Measurements from ENCODE around the gene TLE7. TPM values are rescaled to one million over a fixed set of nuclear protein-coding genes. Genes with fewer than 3 reads are reported as not detected.

The TLE7 gene
- total and polyA plus RNA-seq, 2 donors: not detected

DNA sequence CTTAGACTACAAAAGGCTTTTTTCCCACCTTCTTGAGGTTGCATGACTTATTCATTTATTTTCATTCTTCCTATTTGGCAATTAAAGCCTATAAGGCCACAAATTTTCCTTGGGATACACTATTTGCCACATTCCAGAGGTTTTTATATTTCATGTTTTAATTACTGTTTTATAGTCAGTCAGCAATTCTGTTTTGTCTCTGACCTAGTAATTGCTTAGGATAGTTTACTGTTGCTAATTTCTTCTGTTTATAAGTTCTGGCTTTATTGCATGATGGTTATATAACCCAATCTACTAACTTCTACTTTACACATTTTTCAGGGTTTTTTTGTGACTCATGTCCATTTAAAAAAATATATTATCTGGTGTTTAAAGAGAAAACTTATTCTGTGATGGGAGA, 17.7 kb upstream of the TLE7 start:
- no peak overlapping the region for H3K4me3 ChIP-seq (ENCODE audit: low read length in 2 of 2)
- peaks cover 0 to 3% of the 10 kb centered on the region in 2 donors for H3K4me1 ChIP-seq (ENCODE audit: control insufficient read depth in 2 of 2, insufficient read depth in 2 of 2, low read length in 2 of 2)
- H3K27me3 ChIP-seq (ENCODE audit: control insufficient read depth in 2 of 2, insufficient read depth in 1 of 2, low read length in 1 of 2): no peaks in the 10 kb centered on the region
- H3K9me3 ChIP-seq (ENCODE audit: control insufficient read depth in 2 of 2, insufficient read depth in 1 of 2, low read length in 1 of 2): no peaks in the 10 kb centered on the region
- no peak for DNase-seq (ENCODE audit: low read depth in 6 of 9, low spot score in 9 of 9)
- H3K36me3 ChIP-seq (ENCODE audit: control insufficient read depth in 2 of 2, insufficient read depth in 2 of 2, low read length in 1 of 2): peaks cover 0 to 5% of the 10 kb centered on the region in 2 donors
- no peak overlapping the region for H3K27ac ChIP-seq (ENCODE audit: low read depth in 1 of 2, low read length in 1 of 2)

DNA sequence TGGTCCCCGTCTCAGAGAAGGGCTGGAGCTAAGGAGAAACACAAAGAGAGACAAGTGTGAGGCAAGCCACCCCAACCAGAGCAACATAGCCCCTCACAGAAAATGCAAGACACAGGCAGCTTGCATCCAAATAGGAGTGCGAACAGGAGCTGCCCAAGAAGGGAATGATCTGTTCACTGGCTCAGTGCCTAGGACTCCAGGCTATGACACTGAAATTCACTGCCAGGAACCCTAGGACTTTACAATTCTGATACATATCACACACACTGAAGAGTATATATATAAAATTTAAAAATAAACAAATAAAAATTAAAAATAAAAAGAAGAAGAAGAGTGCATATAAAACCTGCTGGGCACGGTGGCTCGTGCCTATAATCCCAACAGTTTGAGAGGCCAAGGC, 14.9 kb upstream of the TLE7 start:
- peaks cover 10 to 13% of the 10 kb centered on the region in 2 donors for H3K36me3 ChIP-seq (ENCODE audit: control insufficient read depth in 2 of 2, insufficient read depth in 2 of 2, low read length in 1 of 2)
- WGBS: 99% methylated on average over 4 of the region's 4 CpGs
- no peak overlapping the region for H3K4me3 ChIP-seq (ENCODE audit: low read length in 2 of 2)
- H3K4me1 ChIP-seq (ENCODE audit: control insufficient read depth in 2 of 2, insufficient read depth in 2 of 2, low read length in 2 of 2): peaks cover 0 to 3% of the 10 kb centered on the region in 2 donors
- no peak for DNase-seq (ENCODE audit: low read depth in 6 of 9, low spot score in 9 of 9)
- H3K9me3 ChIP-seq (ENCODE audit: control insufficient read depth in 2 of 2, insufficient read depth in 1 of 2, low read length in 1 of 2): no peaks in the 10 kb centered on the region
- no peak overlapping the region for H3K27ac ChIP-seq (ENCODE audit: low read depth in 1 of 2, low read length in 1 of 2)
- H3K27me3 ChIP-seq (ENCODE audit: control insufficient read depth in 2 of 2, insufficient read depth in 1 of 2, low read length in 1 of 2): no peaks in the 10 kb centered on the region

- DNase-seq (ENCODE audit: low read depth in 6 of 9, low spot score in 9 of 9): no peak
- H3K9me3 ChIP-seq (ENCODE audit: control insufficient read depth in 2 of 2, insufficient read depth in 1 of 2, low read length in 1 of 2): peaks cover 6 to 13% of the 10 kb centered on the region in 2 donors
- H3K4me3 ChIP-seq (ENCODE audit: low read length in 2 of 2): no peak overlapping the region
- peaks cover 19 to 25% of the 10 kb centered on the region in 2 donors for H3K36me3 ChIP-seq (ENCODE audit: control insufficient read depth in 2 of 2, insufficient read depth in 2 of 2, low read length in 1 of 2)
- H3K4me1 ChIP-seq (ENCODE audit: control insufficient read depth in 2 of 2, insufficient read depth in 2 of 2, low read length in 2 of 2): no peaks in the 10 kb centered on the region
- no peaks in the 10 kb centered on the region for H3K27me3 ChIP-seq (ENCODE audit: control insufficient read depth in 2 of 2, insufficient read depth in 1 of 2, low read length in 1 of 2)
- no peak overlapping the region for H3K27ac ChIP-seq (ENCODE audit: low read depth in 1 of 2, low read length in 1 of 2)
Measured at GRCh38 chr16:71453036-71453435, 11.2 kb upstream of the TLE7 start.

DNA sequence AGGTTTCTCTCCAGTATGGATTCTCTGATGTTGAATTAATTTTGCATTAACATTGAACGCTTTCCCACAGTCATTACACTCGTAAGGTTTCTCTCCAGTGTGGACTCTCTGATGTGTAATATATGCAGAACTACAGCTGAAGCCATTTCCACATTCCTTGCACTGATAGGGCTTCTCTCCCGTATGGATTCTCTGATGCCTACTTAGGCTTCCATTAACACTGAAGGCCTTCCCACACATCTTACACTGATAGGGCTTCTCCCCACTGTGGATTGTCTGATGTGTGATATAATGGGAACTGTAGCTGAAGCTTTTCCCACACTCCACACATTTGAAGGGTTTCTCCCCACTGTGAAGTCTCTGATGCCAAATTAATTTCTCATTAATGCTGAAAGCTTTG, 7.2 kb upstream of the TLE7 start:
- peaks cover 15 to 22% of the 10 kb centered on the region in 2 donors for H3K9me3 ChIP-seq (ENCODE audit: control insufficient read depth in 2 of 2, insufficient read depth in 1 of 2, low read length in 1 of 2)
- 98% methylated on average over 3 of the region's 3 CpGs for WGBS
- DNase-seq (ENCODE audit: low read depth in 6 of 9, low spot score in 9 of 9): no peak
- no peaks in the 10 kb centered on the region for H3K4me1 ChIP-seq (ENCODE audit: control insufficient read depth in 2 of 2, insufficient read depth in 2 of 2, low read length in 2 of 2)
- H3K4me3 ChIP-seq (ENCODE audit: low read length in 2 of 2): no peak overlapping the region
- peaks cover 19% of the 10 kb centered on the region in 2 donors for H3K36me3 ChIP-seq (ENCODE audit: control insufficient read depth in 2 of 2, insufficient read depth in 2 of 2, low read length in 1 of 2)
- no peaks in the 10 kb centered on the region for H3K27me3 ChIP-seq (ENCODE audit: control insufficient read depth in 2 of 2, insufficient read depth in 1 of 2, low read length in 1 of 2)
- H3K27ac ChIP-seq (ENCODE audit: low read depth in 1 of 2, low read length in 1 of 2): no peak overlapping the region

- DNase-seq (ENCODE audit: low read depth in 6 of 9, low spot score in 9 of 9): no peak
- Histone ChIP-seq H3K27ac (ENCODE audit: low read depth in 1 of 2, low read length in 1 of 2) (no peak overlapping the region), H3K9me3 (ENCODE audit: control insufficient read depth in 2 of 2, insufficient read depth in 1 of 2, low read length in 1 of 2) (peaks cover 15 to 26% of the 10 kb centered on the region in 2 donors), H3K4me3 (ENCODE audit: low read length in 2 of 2) (no peak overlapping the region), H3K27me3 (ENCODE audit: control insufficient read depth in 2 of 2, insufficient read depth in 1 of 2, low read length in 1 of 2) (no peaks in the 10 kb centered on the region), H3K36me3 (ENCODE audit: control insufficient read depth in 2 of 2, insufficient read depth in 2 of 2, low read length in 1 of 2) (peaks cover 14 to 17% of the 10 kb centered on the region in 2 donors), H3K4me1 (ENCODE audit: control insufficient read depth in 2 of 2, insufficient read depth in 2 of 2, low read length in 2 of 2) (no peaks in the 10 kb centered on the region)
- 98% methylated on average over 7 of the region's 7 CpGs for WGBS
Measured at GRCh38 chr16:71448274-71448866, 6.5 kb upstream of the TLE7 start.

DNA sequence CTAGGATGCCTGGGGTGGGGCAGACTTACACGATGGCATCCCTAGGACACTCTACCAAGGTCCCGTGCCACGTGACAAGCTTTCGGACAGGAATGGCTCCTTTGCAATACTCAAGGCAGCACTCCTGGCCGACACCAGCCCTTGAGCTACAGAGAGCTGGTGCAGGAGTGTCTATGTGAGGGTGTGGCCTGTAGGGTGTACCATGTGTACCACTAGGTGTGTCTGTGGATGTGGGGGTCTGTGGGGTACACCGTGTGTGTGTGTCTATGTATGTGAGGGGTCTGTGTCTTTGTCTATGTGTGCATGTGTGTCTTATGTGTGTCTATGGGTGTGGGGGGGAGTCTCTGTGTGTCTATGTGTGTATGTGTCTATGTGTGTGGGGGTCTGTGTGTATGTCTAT, 1.9 kb upstream of the TLE7 start:
- H3K27me3 ChIP-seq (ENCODE audit: control insufficient read depth in 2 of 2, insufficient read depth in 1 of 2, low read length in 1 of 2): peaks cover 0 to 13% of the 10 kb centered on the region in 2 donors
- peaks cover 8 to 36% of the 10 kb centered on the region in 2 donors for H3K9me3 ChIP-seq (ENCODE audit: control insufficient read depth in 2 of 2, insufficient read depth in 1 of 2, low read length in 1 of 2)
- peaks cover 0 to 3% of the 10 kb centered on the region in 2 donors for H3K36me3 ChIP-seq (ENCODE audit: control insufficient read depth in 2 of 2, insufficient read depth in 2 of 2, low read length in 1 of 2)
- H3K27ac ChIP-seq (ENCODE audit: low read depth in 1 of 2, low read length in 1 of 2): no peak overlapping the region
- H3K4me3 ChIP-seq (ENCODE audit: low read length in 2 of 2): no peak overlapping the region
- WGBS: 93% methylated on average over 6 of the region's 6 CpGs
- no peak for DNase-seq (ENCODE audit: low read depth in 6 of 9, low spot score in 9 of 9)
- H3K4me1 ChIP-seq (ENCODE audit: control insufficient read depth in 2 of 2, insufficient read depth in 2 of 2, low read length in 2 of 2): no peaks in the 10 kb centered on the region

DNA sequence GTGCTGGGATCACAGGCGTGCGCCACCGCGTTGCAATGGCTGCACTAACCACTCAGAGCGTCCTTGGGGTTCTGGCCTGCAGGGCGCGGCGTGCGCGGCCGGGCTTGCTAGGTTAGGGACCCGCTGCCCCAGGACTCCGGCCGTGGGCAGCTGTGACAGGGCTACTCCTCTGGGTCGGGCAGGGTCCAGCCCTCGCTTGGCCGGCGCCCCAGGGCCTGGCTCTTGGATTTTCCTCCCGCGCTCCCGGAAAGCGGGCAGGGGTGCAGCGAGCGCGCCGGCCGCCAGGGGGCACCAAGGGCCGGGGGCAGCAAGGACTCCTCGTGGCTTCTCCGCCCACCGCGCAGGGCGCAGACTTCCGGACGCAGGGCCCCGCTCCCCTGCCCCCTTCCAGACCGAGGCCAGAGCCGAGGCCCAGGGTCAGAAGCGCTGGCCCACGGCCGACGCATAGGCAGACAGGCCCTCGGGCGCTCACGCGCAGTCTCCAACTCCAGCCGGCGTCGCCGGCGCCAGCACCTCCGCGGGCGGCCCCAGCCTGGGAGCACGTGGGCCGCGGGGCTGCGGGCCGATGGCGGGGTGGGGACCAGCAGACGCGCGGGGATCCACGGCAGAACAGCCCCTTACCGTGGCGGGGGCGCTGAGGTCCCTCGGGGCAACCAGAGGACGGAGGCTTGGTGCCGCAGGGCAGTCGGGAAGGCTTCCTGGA, 355 bp downstream of the TLE7 start:
- Histone ChIP-seq H3K36me3 (ENCODE audit: control insufficient read depth in 2 of 2, insufficient read depth in 2 of 2, low read length in 1 of 2) (no peaks in the 10 kb centered on the region), H3K27me3 (ENCODE audit: control insufficient read depth in 2 of 2, insufficient read depth in 1 of 2, low read length in 1 of 2) (peaks cover 0 to 13% of the 10 kb centered on the region in 2 donors), H3K4me1 (ENCODE audit: control insufficient read depth in 2 of 2, insufficient read depth in 2 of 2, low read length in 2 of 2) (no peaks in the 10 kb centered on the region), H3K4me3 (ENCODE audit: low read length in 2 of 2) (no peak overlapping the region), H3K27ac (ENCODE audit: low read depth in 1 of 2, low read length in 1 of 2) (no peak overlapping the region), H3K9me3 (ENCODE audit: control insufficient read depth in 2 of 2, insufficient read depth in 1 of 2, low read length in 1 of 2) (peaks cover 1 to 29% of the 10 kb centered on the region in 2 donors)
- 51% methylated on average over 71 of the region's 71 CpGs for WGBS
- no peak for DNase-seq (ENCODE audit: low read depth in 6 of 9, low spot score in 9 of 9)

DNA sequence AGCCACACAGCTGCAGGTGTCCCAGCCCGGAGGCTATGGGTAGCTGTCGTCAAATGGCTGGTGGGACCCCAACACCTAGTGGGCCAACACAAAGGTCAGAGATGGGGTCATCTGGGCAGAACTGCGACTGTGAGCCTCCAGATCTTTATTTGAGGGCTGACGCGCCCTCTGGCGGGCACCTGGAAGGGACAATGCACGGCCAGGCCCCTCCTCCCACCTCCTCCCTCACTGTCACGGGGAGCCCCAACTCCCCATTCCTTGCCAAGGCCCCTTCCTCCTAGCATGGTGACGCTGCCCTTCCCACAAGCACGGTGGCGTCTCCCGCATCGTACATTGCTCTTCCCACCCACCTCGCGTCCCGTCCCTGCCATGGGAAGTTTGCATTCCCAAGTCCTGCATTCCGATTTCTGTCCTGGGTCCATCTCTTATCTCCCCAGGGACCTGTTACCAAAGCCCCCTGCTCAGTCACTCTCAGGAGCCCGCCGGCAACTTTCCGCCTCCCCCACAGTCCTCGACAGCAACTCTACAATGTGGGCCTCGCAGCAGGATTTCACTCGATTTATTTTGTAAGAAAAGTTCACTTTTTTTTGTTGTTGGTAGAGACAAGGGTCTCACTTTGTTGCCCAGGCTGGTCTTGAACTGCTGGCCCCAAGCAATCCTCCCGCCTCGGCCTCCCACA, 1.0 kb downstream of the TLE7 start:
- Histone ChIP-seq H3K27ac (ENCODE audit: low read depth in 1 of 2, low read length in 1 of 2) (no peak overlapping the region), H3K4me3 (ENCODE audit: low read length in 2 of 2) (no peak overlapping the region), H3K27me3 (ENCODE audit: control insufficient read depth in 2 of 2, insufficient read depth in 1 of 2, low read length in 1 of 2) (peaks cover 0 to 13% of the 10 kb centered on the region in 2 donors), H3K36me3 (ENCODE audit: control insufficient read depth in 2 of 2, insufficient read depth in 2 of 2, low read length in 1 of 2) (no peaks in the 10 kb centered on the region), H3K9me3 (ENCODE audit: control insufficient read depth in 2 of 2, insufficient read depth in 1 of 2, low read length in 1 of 2) (peaks cover 1 to 22% of the 10 kb centered on the region in 2 donors), H3K4me1 (ENCODE audit: control insufficient read depth in 2 of 2, insufficient read depth in 2 of 2, low read length in 2 of 2) (no peaks in the 10 kb centered on the region)
- DNase-seq (ENCODE audit: low read depth in 6 of 9, low spot score in 9 of 9): no peak
- 66% methylated on average over 25 of the region's 25 CpGs for WGBS

GRCh38 chr16:71439523-71439922, 2.3 kb downstream of the TLE7 start:
- no peak for DNase-seq (ENCODE audit: low read depth in 6 of 9, low spot score in 9 of 9)
- WGBS: 39% methylated on average over 3 of the region's 3 CpGs
- no peak overlapping the region for H3K27ac ChIP-seq (ENCODE audit: low read depth in 1 of 2, low read length in 1 of 2)
- peaks cover 0 to 13% of the 10 kb centered on the region in 2 donors for H3K27me3 ChIP-seq (ENCODE audit: control insufficient read depth in 2 of 2, insufficient read depth in 1 of 2, low read length in 1 of 2)
- no peaks in the 10 kb centered on the region for H3K4me1 ChIP-seq (ENCODE audit: control insufficient read depth in 2 of 2, insufficient read depth in 2 of 2, low read length in 2 of 2)
- no peak overlapping the region for H3K4me3 ChIP-seq (ENCODE audit: low read length in 2 of 2)
- H3K36me3 ChIP-seq (ENCODE audit: control insufficient read depth in 2 of 2, insufficient read depth in 2 of 2, low read length in 1 of 2): no peaks in the 10 kb centered on the region
- H3K9me3 ChIP-seq (ENCODE audit: control insufficient read depth in 2 of 2, insufficient read depth in 1 of 2, low read length in 1 of 2): peaks cover 1 to 19% of the 10 kb centered on the region in 2 donors

Measured in thymus (tissue), 11 donors.